Measurements from ENCODE around the gene KRTAP19-7.

KRTAP19-7 gene

GRCh38 chr21:30561264-30561895 is at the start of gene KRTAP19-7:
Gene KRTAP19-7, minus strand, starts transcription at chr21:30561314. Its CDS starts 25 bp downstream, at chr21:30561289.
- no peak for DNase-seq

- no peak for DNase-seq
Measured at GRCh38 chr21:30605968-30606367, 44.9 kb upstream of the KRTAP19-7 start.

- DNase-seq: no peak
Measured at GRCh38 chr21:30600787-30601186, 39.7 kb upstream of the KRTAP19-7 start, which contains the start of gene KRTAP22-1. Gene KRTAP22-1, plus strand, starts transcription at chr21:30601087.

GRCh38 chr21:30598802-30599201 is 37.7 kb upstream of the KRTAP19-7 start, which contains the start of gene KRTAP6-2:
Gene KRTAP6-2, minus strand, starts transcription at chr21:30598902. Its CDS starts 28 bp downstream, at chr21:30598874.
- no peak for DNase-seq

- DNase-seq: no peak
Measured at GRCh38 chr21:30592140-30592539, 31.0 kb upstream of the KRTAP19-7 start, which contains the start of gene KRTAP6-3. Gene KRTAP6-3, plus strand, starts transcription at chr21:30592440. Its CDS starts 6 bp downstream, at chr21:30592446.

- DNase-seq: no peak
Measured at GRCh38 chr21:30590297-30590696, 29.2 kb upstream of the KRTAP19-7 start, which contains the start of gene KRTAP22-2. Gene KRTAP22-2, minus strand, starts transcription at chr21:30590397.

- DNase-seq: no peak
Measured at GRCh38 chr21:30582870-30583269, 21.8 kb upstream of the KRTAP19-7 start.

GRCh38 chr21:30580132-30580531 is 19.0 kb upstream of the KRTAP19-7 start:
- DNase-seq: no peak

GRCh38 chr21:30579346-30579745 is 18.2 kb upstream of the KRTAP19-7 start:
- no peak for DNase-seq

- DNase-seq: no peak
Measured at GRCh38 chr21:30577766-30578165, 16.7 kb upstream of the KRTAP19-7 start.

GRCh38 chr21:30567617-30568016 is 6.5 kb upstream of the KRTAP19-7 start:
- DNase-seq: no peak

- DNase-seq: no peak
Measured at GRCh38 chr21:30563630-30564029, 2.5 kb upstream of the KRTAP19-7 start.

- DNase-seq: no peak
Measured at GRCh38 chr21:30563072-30563471, 2.0 kb upstream of the KRTAP19-7 start.

GRCh38 chr21:30561957-30562356 is 843 bp upstream of the KRTAP19-7 start:
- no peak for DNase-seq

- no peak for DNase-seq
Measured at GRCh38 chr21:30555095-30555494, 6.0 kb downstream of the KRTAP19-7 start.

- DNase-seq: no peak
Measured at GRCh38 chr21:30552782-30553181, 8.3 kb downstream of the KRTAP19-7 start.

- no peak for DNase-seq
Measured at GRCh38 chr21:30541764-30542163, 19.4 kb downstream of the KRTAP19-7 start, which contains the start of gene KRTAP19-6. Gene KRTAP19-6, minus strand, starts transcription at chr21:30541864. Its CDS starts 31 bp downstream, at chr21:30541833.

- no peak for DNase-seq
Measured at GRCh38 chr21:30518876-30519275, 42.2 kb downstream of the KRTAP19-7 start.

GRCh38 chr21:30515681-30516080 is 45.4 kb downstream of the KRTAP19-7 start:
- DNase-seq: no peak
